B cell (primary cell): ENCODE data around the gene HLA-DRB1.

Experiments used
- CTCF ChIP-seq: fragments of 200-600 bp; IDR thresholded peaks from one replicate; pipeline ENCODE4 v1.8.0; 2022; ENCODE audit warnings: antibody characterized with exemption, mild to moderate bottlenecking
- EZH2 ChIP-seq: IDR thresholded peaks from 2 replicates; pipeline ENCODE4 v1.6.1; 2012; ENCODE audit warnings: borderline replicate concordance, low read depth, mild to moderate bottlenecking, moderate library complexity, low read length; ENCODE audit not compliant: insufficient read depth, poor library complexity, severe bottlenecking

GRCh38 chr6:32627831-32628230 is 38.2 kb upstream of the HLA-DRB1 start:
- TF ChIP-seq CTCF, result no peak
- no peak for TF ChIP-seq EZH2
